ENCODE results near the gene ZNF239.

DNA sequence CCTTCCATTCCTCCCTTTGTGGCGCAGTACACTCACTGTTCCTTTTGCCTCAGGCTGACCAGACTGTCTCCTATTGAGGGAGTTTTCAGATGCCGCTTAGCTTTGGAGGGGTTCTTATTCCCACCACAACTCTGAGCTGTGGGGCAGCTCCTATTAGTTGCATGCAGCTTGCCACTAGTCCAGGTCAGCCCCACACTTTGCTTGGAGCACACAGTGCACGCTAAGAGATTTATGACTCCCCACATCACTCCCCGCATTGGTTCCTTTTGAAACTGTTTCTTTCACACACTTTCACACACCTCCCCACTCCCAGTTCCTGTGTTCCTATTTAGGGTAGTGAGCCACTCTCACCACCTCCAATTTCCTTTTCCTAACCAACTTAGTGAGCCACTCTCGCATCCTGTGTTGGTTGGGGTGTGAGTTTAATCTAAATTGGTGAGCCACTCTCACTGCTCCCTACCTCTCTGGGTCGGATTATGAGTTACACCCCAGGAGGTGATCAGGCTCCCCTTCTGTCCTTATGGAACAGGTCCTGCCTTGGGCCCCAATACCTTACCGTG lies 21.4 kb upstream of the ZNF239 start:
- TF ChIP-seq, protein P1, sequence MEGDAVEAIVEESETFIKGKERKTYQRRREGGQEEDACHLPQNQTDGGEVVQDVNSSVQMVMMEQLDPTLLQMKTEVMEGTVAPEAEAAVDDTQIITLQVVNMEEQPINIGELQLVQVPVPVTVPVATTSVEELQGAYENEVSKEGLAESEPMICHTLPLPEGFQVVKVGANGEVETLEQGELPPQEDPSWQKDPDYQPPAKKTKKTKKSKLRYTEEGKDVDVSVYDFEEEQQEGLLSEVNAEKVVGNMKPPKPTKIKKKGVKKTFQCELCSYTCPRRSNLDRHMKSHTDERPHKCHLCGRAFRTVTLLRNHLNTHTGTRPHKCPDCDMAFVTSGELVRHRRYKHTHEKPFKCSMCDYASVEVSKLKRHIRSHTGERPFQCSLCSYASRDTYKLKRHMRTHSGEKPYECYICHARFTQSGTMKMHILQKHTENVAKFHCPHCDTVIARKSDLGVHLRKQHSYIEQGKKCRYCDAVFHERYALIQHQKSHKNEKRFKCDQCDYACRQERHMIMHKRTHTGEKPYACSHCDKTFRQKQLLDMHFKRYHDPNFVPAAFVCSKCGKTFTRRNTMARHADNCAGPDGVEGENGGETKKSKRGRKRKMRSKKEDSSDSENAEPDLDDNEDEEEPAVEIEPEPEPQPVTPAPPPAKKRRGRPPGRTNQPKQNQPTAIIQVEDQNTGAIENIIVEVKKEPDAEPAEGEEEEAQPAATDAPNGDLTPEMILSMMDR (IDR thresholded peaks at IDR 0.05), result no peak
- no peak for TF ChIP-seq POLR2AphosphoS5 (IDR thresholded peaks at IDR 0.05)

Data from sigmoid colon (tissue), 4 donors.